Measurements from ENCODE around the gene EIF4H. TPM values are rescaled to one million over a fixed set of nuclear protein-coding genes. Genes with fewer than 3 reads are reported as not detected.
A peak's percentile ranks its signal among the peaks of the same experiment; 100 is the strongest.

EIF4H gene
- polyA plus RNA-seq, 2 donors: 148 to 205 TPM

- Histone ChIP-seq H3K27me3 (ENCODE audit: control insufficient read depth in 1 of 2, insufficient read depth in 2 of 2, low read length in 2 of 2) (no peaks in the 10 kb centered on the region), H3K4me1 (ENCODE audit: control insufficient read depth in 2 of 2, insufficient read depth in 2 of 2, low read length in 1 of 2) (no peaks in the 10 kb centered on the region), H3K9me3 (ENCODE audit: control insufficient read depth in 2 of 2, insufficient read depth in 1 of 2, low read depth in 1 of 2, low read length in 1 of 2) (no peaks in the 10 kb centered on the region), H3K27ac (ENCODE audit: low read depth in 2 of 2, low read length in 1 of 2) (peak overlapping the region; percentile 82 to 95), H3K36me3 (ENCODE audit: control insufficient read depth in 2 of 2, insufficient read depth in 2 of 2, low read length in 1 of 2) (no peaks in the 10 kb centered on the region), H3K4me3 (ENCODE audit: low read depth in 1 of 2, low read length in 2 of 2) (peak overlapping the region; percentile 80 to 88)
- 3 to 6% methylated on average over 11 of the region's 11 CpGs for WGBS, 2 donors
These were observed 678 bp upstream of the EIF4H start for GRCh38 chr7:74173491-74173865.

GRCh38 chr7:74174606-74175082 lies 488 bp downstream of the EIF4H start:
- WGBS, 2 donors: 0 to 1% methylated on average over 40 to 43 of the region's 43 CpGs
- Histone ChIP-seq H3K36me3 (ENCODE audit: control insufficient read depth in 2 of 2, insufficient read depth in 2 of 2, low read length in 1 of 2) (no peaks in the 10 kb centered on the region), H3K4me1 (ENCODE audit: control insufficient read depth in 2 of 2, insufficient read depth in 2 of 2, low read length in 1 of 2) (peaks cover 0 to 3% of the 10 kb centered on the region in 2 donors), H3K9me3 (ENCODE audit: control insufficient read depth in 2 of 2, insufficient read depth in 1 of 2, low read depth in 1 of 2, low read length in 1 of 2) (no peaks in the 10 kb centered on the region), H3K27me3 (ENCODE audit: control insufficient read depth in 1 of 2, insufficient read depth in 2 of 2, low read length in 2 of 2) (no peaks in the 10 kb centered on the region), H3K27ac (ENCODE audit: low read depth in 2 of 2, low read length in 1 of 2) (peak overlapping the region; percentile 82 to 95), H3K4me3 (ENCODE audit: low read depth in 1 of 2, low read length in 2 of 2) (peak overlapping the region; percentile 80 to 88)

- H3K27ac ChIP-seq (ENCODE audit: low read depth in 2 of 2, low read length in 1 of 2): peak overlapping the region in 1 of 2 donors; percentile 9
These were observed 1.2 kb downstream of the EIF4H start for GRCh38 chr7:74175340-74175739.

GRCh38 chr7:74176555-74176954 lies 2.4 kb downstream of the EIF4H start:
- Histone ChIP-seq H3K27ac (ENCODE audit: low read depth in 2 of 2, low read length in 1 of 2) (no peak overlapping the region), H3K36me3 (ENCODE audit: control insufficient read depth in 2 of 2, insufficient read depth in 2 of 2, low read length in 1 of 2) (no peaks in the 10 kb centered on the region), H3K4me1 (ENCODE audit: control insufficient read depth in 2 of 2, insufficient read depth in 2 of 2, low read length in 1 of 2) (peaks cover under 1 to 3% of the 10 kb centered on the region in 2 donors), H3K27me3 (ENCODE audit: control insufficient read depth in 1 of 2, insufficient read depth in 2 of 2, low read length in 2 of 2) (no peaks in the 10 kb centered on the region), H3K9me3 (ENCODE audit: control insufficient read depth in 2 of 2, insufficient read depth in 1 of 2, low read depth in 1 of 2, low read length in 1 of 2) (no peaks in the 10 kb centered on the region), H3K4me3 (ENCODE audit: low read depth in 1 of 2, low read length in 2 of 2) (peak overlapping the region in 1 of 2 donors; percentile 24)
- WGBS, 2 donors: 23 to 34% methylated on average over 3 of the region's 3 CpGs

More at GRCh38 chr7:74175340-74175739, 1.2 kb downstream of the EIF4H start:
- 6 to 7% methylated on average over 6 of the region's 6 CpGs for WGBS, 2 donors
- no peaks in the 10 kb centered on the region for H3K9me3 ChIP-seq (ENCODE audit: control insufficient read depth in 2 of 2, insufficient read depth in 1 of 2, low read depth in 1 of 2, low read length in 1 of 2)
- no peaks in the 10 kb centered on the region for H3K27me3 ChIP-seq (ENCODE audit: control insufficient read depth in 1 of 2, insufficient read depth in 2 of 2, low read length in 2 of 2)
- H3K4me1 ChIP-seq (ENCODE audit: control insufficient read depth in 2 of 2, insufficient read depth in 2 of 2, low read length in 1 of 2): peaks cover 0 to 3% of the 10 kb centered on the region in 2 donors
- H3K36me3 ChIP-seq (ENCODE audit: control insufficient read depth in 2 of 2, insufficient read depth in 2 of 2, low read length in 1 of 2): no peaks in the 10 kb centered on the region
- H3K4me3 ChIP-seq (ENCODE audit: low read depth in 1 of 2, low read length in 2 of 2): peak overlapping the region in 1 of 2 donors; percentile 80

GRCh38 chr7:74178632-74179031 lies 4.5 kb downstream of the EIF4H start:
- no peak overlapping the region for H3K27ac ChIP-seq (ENCODE audit: low read depth in 2 of 2, low read length in 1 of 2)
- no peaks in the 10 kb centered on the region for H3K36me3 ChIP-seq (ENCODE audit: control insufficient read depth in 2 of 2, insufficient read depth in 2 of 2, low read length in 1 of 2)
- peaks cover 10% of the 10 kb centered on the region in 2 donors for H3K4me1 ChIP-seq (ENCODE audit: control insufficient read depth in 2 of 2, insufficient read depth in 2 of 2, low read length in 1 of 2)
- 35 to 41% methylated on average over 9 of the region's 9 CpGs for WGBS, 2 donors
- no peaks in the 10 kb centered on the region for H3K27me3 ChIP-seq (ENCODE audit: control insufficient read depth in 1 of 2, insufficient read depth in 2 of 2, low read length in 2 of 2)
- no peak overlapping the region for H3K4me3 ChIP-seq (ENCODE audit: low read depth in 1 of 2, low read length in 2 of 2)
- H3K9me3 ChIP-seq (ENCODE audit: control insufficient read depth in 2 of 2, insufficient read depth in 1 of 2, low read depth in 1 of 2, low read length in 1 of 2): no peaks in the 10 kb centered on the region

- Histone ChIP-seq H3K4me1 (ENCODE audit: control insufficient read depth in 2 of 2, insufficient read depth in 2 of 2, low read length in 1 of 2) (peaks cover 10% of the 10 kb centered on the region in 2 donors), H3K27me3 (ENCODE audit: control insufficient read depth in 1 of 2, insufficient read depth in 2 of 2, low read length in 2 of 2) (no peaks in the 10 kb centered on the region), H3K27ac (ENCODE audit: low read depth in 2 of 2, low read length in 1 of 2) (no peak overlapping the region), H3K4me3 (ENCODE audit: low read depth in 1 of 2, low read length in 2 of 2) (no peak overlapping the region), H3K9me3 (ENCODE audit: control insufficient read depth in 2 of 2, insufficient read depth in 1 of 2, low read depth in 1 of 2, low read length in 1 of 2) (no peaks in the 10 kb centered on the region), H3K36me3 (ENCODE audit: control insufficient read depth in 2 of 2, insufficient read depth in 2 of 2, low read length in 1 of 2) (no peaks in the 10 kb centered on the region)
- WGBS, 2 donors: 64 to 66% methylated on average over 3 of the region's 3 CpGs
These were observed 5.9 kb downstream of the EIF4H start for GRCh38 chr7:74179935-74180604.

- Histone ChIP-seq H3K27ac (ENCODE audit: low read depth in 2 of 2, low read length in 1 of 2) (no peak overlapping the region), H3K36me3 (ENCODE audit: control insufficient read depth in 2 of 2, insufficient read depth in 2 of 2, low read length in 1 of 2) (no peaks in the 10 kb centered on the region), H3K4me1 (ENCODE audit: control insufficient read depth in 2 of 2, insufficient read depth in 2 of 2, low read length in 1 of 2) (peaks cover 10% of the 10 kb centered on the region in 2 donors), H3K27me3 (ENCODE audit: control insufficient read depth in 1 of 2, insufficient read depth in 2 of 2, low read length in 2 of 2) (no peaks in the 10 kb centered on the region), H3K9me3 (ENCODE audit: control insufficient read depth in 2 of 2, insufficient read depth in 1 of 2, low read depth in 1 of 2, low read length in 1 of 2) (no peaks in the 10 kb centered on the region), H3K4me3 (ENCODE audit: low read depth in 1 of 2, low read length in 2 of 2) (no peak overlapping the region)
- 79 to 96% methylated on average over 1 of the region's 1 CpG for WGBS, 2 donors
These were observed 6.7 kb downstream of the EIF4H start for GRCh38 chr7:74180866-74181265.

GRCh38 chr7:74181821-74182220 lies 7.7 kb downstream of the EIF4H start:
- Histone ChIP-seq H3K27ac (ENCODE audit: low read depth in 2 of 2, low read length in 1 of 2) (peak overlapping the region in 1 of 2 donors; percentile 15), H3K4me1 (ENCODE audit: control insufficient read depth in 2 of 2, insufficient read depth in 2 of 2, low read length in 1 of 2) (peaks cover 10% of the 10 kb centered on the region in 2 donors), H3K27me3 (ENCODE audit: control insufficient read depth in 1 of 2, insufficient read depth in 2 of 2, low read length in 2 of 2) (no peaks in the 10 kb centered on the region), H3K36me3 (ENCODE audit: control insufficient read depth in 2 of 2, insufficient read depth in 2 of 2, low read length in 1 of 2) (no peaks in the 10 kb centered on the region), H3K4me3 (ENCODE audit: low read depth in 1 of 2, low read length in 2 of 2) (no peak overlapping the region), H3K9me3 (ENCODE audit: control insufficient read depth in 2 of 2, insufficient read depth in 1 of 2, low read depth in 1 of 2, low read length in 1 of 2) (no peaks in the 10 kb centered on the region)
- WGBS, 2 donors: 62 to 66% methylated on average over 5 of the region's 5 CpGs

- Histone ChIP-seq H3K4me3 (ENCODE audit: low read depth in 1 of 2, low read length in 2 of 2) (no peak overlapping the region), H3K27ac (ENCODE audit: low read depth in 2 of 2, low read length in 1 of 2) (peak overlapping the region in 1 of 2 donors; percentile 49), H3K4me1 (ENCODE audit: control insufficient read depth in 2 of 2, insufficient read depth in 2 of 2, low read length in 1 of 2) (peaks cover 10% of the 10 kb centered on the region in 2 donors), H3K9me3 (ENCODE audit: control insufficient read depth in 2 of 2, insufficient read depth in 1 of 2, low read depth in 1 of 2, low read length in 1 of 2) (no peaks in the 10 kb centered on the region), H3K27me3 (ENCODE audit: control insufficient read depth in 1 of 2, insufficient read depth in 2 of 2, low read length in 2 of 2) (no peaks in the 10 kb centered on the region), H3K36me3 (ENCODE audit: control insufficient read depth in 2 of 2, insufficient read depth in 2 of 2, low read length in 1 of 2) (no peaks in the 10 kb centered on the region)
- 66 to 71% methylated on average over 6 of the region's 6 CpGs for WGBS, 2 donors
These were observed 8.4 kb downstream of the EIF4H start for GRCh38 chr7:74182453-74183090.

Data from esophagus (tissue), 2 donors.